NCI-H2107 treated with DMSO at 0.1 percent for 48 hours (cell line): ENCODE results near the gene MYL3.
"Not testable (repeated sequence)": the region's sequence is repeated elsewhere in the genome, so short reads cannot be mapped to it uniquely, and the experiment has no call there.

Experiments
- DNase-seq: peaks from one replicate; lab custom pipeline; 2025; ENCODE audit not compliant: unreplicated experiment; lab: John Stamatoyannopoulos, UW

The MYL3 gene

DNA sequence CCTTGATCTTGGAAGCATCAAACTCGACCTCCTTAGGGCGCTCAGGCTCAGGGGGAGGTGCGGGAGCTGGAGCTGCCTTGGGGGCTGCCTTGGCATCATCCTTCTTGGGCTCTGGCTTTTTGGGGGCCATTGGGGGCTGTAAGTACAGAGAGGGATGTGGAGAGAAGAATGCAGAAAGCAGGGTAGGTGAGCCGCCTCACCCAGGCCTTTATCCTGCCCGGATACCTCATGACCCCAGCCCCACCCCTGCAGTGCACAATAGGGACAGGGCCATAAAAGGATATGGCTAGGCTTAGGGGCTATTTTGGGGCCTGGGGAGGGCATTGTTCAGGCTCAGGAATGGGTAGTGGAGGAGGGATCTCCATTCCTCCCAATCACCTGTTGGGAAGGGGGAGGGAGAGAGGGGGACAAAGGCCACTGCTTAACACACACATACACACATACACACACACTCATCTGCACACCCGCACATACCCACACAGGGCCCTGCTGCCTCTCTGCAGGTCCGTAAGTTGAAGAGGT is at the start of gene MYL3:
MYL3 (minus strand) TSS at position 184 of the 522 bp plus-strand sequence; CDS start at position 130, 54 bp downstream.
- no peak for DNase-seq

DNA sequence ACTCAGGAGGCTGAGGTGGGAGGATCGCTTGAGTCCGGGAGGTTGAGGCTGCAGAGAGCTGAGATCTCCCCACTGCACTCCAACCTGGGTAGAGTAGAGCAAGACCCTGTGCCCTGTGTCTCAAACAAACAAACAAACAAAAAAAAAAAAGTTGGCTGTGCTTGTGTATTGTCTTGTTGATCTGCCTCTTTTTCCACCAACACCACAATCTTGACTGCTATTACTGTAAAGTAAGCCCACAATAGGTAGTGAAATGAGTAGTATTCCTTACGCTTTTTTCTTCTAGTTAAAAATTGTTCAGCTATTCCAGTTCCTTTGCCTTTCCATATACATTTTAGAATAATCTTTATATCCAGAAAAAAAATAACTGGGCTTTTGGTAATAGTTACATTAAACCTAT is 49.7 kb upstream of the MYL3 start:
- no peak for DNase-seq

DNA sequence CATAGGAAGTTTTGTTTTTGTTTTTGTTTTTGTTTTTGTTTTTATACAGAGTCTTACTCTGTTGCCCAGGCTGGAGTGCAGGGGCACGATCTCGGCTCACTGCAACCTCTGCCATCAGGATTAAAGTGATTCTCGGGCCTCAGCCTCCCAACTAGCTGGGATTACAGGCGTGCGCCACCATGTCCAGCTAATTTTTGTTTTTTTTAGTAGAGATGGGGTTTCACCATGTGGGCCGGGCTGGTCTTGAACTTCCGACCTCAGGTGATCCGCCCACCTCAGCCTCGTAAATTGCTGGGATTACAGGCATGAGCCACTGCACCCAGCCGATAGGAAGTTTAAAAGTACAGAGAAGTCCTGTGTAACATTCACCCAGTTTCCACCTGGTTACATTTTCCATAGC is 47.7 kb upstream of the MYL3 start:
- DNase-seq: not testable (repeated sequence)

DNA sequence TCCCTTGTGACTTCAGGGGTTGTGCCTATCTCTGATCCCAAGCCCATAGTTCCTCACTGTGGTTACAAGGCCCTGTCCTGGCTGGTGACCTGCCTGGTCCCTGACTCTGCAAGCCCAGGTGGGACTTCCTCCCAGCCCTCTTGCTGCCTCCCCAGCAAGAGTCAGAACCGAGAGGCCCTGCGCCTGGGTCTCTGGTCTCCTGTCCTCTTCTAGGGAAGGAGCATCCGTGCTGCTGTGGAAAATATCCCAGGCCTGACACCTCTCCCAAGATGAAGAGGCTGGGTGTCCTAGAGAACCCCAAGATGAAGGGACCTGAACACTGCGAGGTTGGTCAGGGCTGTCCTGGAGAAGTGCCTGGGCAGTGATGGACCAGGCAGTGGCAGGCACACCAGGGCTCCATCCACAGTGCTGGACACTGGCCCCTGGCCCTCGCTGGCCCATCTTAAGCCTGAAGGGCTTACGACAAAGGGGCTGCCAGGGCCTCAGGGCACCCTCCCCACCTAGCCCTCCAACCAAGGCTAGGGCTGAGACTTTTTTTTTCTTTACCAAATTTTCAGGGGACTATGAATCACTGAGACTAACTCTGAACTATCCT is 47.0 kb upstream of the MYL3 start:
- no peak for DNase-seq

DNA sequence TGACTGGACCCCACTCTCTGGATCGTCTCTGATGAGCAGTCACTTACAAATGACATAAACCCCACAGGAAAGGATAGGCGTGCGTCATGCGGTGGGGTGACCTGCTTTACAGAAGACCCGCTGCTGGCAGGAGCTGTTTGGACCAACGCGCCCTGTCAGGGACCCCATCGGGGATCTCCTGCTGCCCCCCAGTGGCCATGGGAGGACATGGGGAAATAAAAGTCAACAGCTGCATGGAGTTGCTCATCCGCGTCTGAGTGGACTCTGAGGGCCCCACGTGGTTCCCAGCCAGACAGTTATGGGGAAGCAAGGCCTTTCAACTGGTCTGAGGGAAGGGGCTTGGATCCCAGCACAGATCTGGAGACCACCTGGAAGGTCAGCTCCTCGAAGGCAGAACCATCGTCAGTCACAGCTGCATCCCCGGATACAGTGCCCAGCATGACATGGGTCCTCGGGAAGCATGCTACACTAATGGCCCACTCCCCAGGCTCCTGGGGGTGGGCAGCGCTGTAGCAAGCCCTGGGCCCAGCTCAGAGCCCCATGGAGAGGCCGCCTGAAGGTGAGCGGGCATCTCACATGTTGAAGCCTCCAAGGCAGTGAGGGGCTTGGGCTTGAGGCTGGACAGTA is 46.4 kb upstream of the MYL3 start:
- DNase-seq: peak; percentile 63

DNA sequence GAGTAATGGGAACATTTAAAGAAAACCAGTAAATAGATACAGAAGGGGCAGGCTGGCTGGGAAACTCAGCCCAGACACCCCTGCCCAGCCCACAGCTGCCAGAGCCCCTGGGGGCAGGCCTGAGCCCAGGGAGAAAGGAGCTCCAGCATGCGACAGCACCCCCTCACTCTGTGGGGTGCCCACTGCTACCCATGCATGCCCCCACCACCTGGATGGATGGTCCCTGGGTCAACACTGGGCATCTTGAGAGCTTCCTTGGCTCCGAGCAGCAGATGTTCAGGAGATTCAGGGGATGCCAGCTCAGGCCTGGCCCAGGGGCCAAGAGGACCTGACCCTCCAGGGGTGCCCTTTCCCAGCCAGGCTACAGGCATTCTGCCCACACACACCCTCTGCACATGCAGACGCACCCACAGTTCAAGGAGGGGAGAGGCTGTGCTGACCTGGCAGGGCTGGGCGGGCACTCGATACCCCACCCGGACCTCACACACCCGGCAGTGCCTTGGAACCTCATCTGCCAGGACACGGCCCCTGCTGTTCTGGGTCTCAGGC is 45.8 kb upstream of the MYL3 start:
- no peak for DNase-seq

DNA sequence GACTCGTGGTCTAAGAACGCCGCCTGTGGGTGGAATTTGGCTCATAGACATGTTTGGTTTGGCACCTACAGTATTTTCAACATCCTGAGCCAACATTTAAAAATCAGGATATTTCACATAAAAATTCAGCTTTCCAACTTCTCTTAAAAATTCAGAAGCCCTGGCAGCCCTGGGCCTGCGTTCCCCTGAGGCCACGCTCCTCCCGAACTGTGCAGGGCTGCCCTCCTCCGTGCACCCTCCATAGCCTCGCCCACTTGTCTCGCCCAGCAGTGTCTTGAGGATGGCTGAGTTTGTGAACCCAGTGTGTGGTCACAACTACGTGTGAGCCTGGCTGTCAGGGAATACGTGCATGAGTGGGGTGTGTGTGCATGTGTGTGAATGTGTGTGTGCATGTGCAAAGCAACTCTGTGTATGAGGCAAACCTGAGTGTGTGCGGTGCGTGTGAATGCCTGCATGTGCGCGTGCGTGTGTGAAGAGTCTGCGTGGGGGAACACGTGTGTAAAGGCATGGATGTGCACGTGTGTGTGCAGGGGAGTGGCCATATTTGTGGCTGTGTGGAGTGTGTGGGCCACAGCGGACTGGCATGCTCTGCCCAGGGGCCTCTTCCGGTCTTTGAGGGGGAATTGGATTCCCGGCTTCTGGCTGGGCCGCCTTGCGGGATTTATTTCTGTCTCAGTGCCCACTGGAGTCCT is 45.2 kb upstream of the MYL3 start:
- DNase-seq: no peak

DNA sequence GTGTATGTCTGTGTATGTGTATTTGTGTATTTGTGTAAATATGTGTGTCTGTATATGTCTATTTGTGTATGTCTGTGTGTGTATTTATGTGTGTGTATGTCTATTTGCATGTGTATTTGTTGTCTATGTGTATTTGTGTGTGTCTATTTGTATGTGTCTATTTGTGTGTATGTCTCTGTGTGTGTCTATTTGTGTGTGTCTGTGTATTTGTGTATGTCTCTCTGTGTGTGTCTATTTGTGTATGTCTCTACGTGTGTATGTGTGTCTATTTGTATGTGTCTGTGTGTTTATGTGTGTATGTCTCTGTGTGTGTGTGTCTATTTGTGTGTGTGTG is 44.7 kb upstream of the MYL3 start:
- DNase-seq: no peak

DNA sequence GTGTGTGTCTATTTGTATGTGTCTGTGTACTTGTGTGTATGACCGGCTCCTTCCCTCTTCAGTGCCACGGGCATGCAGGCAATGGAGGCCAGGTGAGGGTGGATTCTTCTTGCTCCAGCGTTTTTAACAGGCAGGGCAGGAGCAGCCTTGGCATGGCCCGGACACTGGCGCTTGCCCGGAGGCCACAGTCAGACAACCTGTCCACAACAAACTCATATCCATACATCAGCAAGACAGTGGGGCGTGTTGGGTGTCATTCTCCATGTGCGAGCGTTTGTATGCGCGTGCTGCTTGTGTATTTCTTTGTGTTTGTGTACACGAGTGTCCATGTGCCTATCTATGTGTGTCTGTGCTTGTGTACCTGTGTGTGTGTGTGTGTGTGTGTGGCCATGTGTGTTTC is 44.0 kb upstream of the MYL3 start:
- DNase-seq: no peak

DNA sequence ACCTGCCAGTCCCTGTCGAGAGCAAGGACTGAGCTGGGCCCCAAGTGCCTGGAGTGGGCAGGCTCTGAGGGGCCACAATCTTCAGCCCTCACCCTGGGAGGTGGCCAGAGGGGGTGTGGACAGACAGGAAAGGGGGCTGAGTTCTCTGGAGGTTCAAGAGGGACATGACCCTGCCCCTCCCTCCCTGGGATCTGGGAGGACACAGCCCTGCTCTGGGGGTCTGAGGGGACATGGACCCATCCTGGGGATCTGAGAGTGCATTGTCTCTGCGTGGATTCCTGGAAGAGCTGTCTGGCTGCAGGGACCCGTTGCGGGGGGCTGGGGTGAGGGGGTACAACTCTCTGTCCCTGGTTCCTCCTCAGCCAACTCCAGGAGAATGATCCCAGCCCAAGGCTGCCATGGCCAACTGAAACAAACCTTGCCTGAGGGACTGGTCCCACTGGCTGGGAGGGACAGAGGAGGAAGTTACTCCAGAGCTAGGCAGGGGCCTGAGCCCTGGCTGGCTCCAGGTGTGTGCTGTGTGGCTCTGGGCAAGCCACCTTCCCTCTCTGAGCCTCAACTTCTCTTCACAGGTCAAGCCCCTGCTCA is 43.3 kb upstream of the MYL3 start:
- DNase-seq: no peak

DNA sequence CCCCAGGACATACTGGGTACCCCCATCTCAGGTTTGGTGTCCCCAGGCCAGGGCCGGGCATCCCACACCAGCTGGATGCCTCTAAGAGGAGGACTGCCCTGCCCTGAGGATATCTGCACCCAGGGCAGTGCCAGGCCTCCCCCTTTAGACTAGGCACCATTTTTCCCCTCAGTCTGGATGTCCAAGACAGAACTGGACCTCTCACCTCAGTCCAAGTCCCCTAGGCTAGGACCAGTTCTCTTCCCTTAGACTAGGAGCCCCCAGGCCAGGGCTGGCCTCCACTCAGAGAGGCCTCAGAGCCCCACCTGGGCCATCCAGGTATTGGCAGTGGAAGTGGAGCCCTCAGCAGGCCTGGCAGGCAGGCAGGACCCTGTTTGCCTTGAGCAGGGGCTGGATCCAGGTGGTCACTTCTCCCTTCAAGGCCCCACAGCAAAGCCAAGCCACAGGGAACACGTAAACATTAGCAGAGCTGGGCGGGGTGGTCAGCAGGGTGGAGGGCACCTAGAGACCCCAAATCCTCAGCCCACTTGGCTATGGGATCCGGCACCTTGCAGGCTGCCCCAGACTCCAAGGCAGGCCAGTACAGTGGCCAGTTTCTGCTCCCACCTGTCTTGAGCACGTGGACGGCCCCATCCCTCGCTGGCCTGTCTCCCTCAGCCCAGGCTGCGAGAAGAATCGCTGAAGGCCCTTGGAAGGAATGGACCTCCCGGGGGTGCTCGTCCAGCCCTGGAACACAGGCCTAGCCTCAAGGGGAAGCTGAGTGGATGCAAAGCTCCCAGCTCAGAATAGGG is 42.6 kb upstream of the MYL3 start:
- DNase-seq: no peak

DNA sequence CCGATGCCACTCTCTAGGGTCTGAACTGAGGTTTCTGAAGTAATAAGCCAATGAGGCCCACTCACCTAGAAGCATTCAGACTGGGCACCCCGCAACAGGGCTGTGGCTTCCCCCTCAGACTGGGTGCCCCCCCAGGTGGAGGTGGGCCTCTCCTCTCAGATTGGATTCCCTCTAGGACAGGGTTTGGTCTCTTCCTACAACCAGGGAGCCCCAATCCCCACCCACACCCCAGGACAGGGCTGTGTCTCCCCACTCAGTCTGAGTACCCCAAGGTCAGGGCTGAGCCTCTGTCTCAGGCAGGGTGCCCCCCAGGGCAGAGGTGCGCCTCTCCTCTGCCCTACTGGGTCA is 41.9 kb upstream of the MYL3 start:
- no peak for DNase-seq

DNA sequence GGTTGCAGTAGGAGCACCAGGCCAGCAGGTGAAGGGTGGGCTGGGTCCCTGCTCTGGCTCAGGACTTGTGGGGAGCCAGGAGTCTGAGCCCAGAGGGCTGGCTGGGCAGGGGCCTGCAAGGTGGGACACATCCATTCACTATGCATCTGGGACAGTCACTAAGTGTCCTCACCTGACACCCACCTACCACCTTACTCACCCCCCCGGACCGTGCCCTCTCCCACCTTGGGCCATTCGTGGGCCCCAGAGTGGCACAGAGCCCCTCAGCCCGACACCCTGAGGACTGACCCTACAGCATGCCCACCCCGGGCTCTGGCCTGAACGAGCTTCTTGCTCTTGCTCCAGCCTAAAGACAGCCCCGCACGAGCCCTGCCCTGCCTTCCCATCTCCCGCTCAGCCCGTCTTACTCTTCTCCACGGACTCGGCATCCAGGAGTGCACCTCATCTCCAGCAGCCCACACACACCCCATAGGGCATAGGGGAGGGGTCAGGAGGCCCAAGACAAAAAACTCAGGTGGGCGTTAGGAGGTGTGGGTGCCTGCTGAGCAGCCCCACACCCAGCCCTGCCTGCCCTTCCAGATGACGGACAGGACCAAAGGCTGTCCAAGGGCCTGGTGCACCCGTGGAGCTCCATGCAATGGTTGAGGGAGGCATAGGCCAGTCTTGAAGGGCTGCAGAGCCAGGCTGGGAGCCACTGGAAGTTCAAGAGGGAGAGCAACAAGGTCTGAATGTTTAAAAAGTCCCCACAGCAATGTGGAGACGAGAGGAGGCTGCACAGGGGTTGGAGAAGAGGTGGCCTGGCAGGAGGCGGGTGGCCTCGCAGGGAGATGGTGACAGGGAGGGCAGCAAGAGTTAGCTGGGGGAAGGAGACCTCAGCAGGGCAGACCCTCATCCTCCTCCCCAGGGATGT is 41.3 kb upstream of the MYL3 start:
- DNase-seq: no peak

DNA sequence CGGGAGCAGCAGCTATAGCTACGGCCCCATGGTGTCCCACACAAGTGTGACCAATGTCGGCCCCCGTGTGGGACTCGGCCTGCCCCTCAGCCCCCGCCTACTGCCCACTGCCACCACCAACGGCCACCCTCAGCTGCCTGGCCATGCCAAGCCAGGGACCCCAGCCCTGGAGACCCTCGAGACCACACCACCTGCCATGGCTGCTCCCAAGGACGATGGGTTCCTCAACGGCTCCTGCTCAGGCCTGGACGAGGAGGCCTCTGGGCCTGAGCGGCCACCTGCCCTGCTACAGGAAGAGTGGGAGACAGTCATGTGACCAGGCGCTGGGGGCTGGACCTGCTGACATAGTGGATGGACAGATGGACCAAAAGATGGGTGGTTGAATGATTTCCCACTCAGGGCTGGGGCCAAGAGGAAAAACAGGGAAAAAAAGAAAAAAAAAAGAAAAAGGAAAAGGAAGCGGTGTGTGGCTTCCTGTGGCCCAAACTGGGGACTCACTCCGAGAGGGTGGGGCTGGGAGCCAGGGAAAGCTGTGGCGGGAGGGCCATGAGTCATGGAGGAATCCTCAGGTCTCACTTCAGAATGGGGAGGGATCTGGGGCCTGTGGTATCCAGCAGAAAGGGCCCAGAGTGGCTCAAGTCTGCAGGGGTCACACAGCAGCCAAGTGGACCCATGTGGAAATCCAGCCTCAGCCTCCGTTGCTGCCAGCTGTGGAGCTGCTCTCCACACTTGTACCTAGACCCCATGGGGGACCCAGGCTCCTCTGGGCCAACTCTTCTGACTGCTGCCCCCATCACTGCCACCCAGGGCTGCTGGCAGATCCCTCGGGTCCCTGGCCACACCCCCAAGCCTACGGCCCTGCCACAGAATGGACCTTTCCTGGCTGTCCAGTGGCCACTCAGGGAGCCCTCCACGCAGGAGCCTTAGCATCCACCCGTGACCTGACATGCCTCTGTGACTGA is 40.4 kb upstream of the MYL3 start:
- no peak for DNase-seq

DNA sequence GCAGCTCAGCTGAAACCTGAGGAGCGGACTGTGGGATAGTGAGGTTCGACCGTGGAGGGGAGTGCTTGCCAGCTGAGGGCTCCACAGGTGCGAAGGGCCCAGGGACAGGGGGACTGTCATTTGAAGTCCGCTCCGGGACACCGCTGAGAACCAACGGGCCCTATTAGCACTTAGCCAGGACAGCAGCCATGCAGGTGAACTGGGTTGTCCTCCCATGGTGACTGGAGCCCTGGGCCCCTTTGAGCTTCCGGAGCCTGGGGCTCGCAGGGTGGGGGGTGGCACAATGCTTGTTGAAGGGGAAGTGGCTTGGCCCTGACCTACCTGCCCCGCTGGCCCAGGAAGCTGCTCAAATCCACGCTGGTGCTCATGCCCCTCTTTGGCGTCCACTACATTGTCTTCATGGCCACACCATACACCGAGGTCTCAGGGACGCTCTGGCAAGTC is 39.0 kb upstream of the MYL3 start:
- no peak for DNase-seq

DNA sequence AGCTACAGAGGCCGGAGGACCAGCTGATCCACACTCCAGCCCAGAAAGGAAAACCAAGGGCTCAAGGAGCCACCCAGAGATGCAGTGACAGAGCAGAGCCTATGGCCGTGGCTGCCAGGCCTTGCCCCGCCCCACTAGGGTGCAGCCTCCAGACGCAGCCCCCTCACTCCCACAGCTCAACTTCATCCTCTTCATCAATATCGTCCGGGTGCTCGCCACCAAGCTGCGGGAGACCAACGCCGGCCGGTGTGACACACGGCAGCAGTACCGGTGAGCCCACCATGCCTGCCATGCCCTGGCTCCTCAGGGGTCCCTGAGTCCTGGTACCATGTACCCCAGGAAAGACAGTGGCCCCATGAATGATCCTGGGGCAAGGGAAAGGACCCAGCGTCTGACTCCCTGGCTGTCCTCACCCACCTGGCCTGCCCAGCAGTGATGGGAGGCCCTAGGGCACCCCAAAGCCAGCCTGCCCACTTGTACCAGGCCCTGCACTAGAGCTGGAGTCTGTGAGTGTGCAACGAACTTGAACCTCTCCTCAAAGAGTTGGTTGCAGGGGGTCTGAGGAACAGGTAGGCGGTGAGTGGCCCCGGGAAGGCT is 38.4 kb upstream of the MYL3 start:
- DNase-seq: no peak

DNA sequence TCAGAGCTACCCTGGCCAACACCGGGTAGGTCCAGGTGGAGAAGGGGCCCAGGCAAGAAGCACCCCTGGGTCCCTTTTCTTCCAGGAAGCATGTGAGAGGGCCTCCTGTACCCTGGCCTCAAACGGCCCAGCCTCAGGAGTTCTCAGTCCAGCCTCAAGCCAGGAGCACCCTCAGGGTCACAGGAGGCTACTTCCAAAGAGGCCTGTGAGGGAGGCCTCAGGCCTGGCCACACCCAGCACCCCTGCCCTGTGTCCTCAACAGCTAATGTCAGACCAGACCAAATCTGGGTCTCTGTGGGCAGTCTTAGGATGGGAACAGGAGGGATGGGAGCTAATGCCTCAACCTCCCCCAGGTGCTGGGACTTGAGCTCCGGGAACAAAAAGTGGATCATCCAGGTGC is 37.8 kb upstream of the MYL3 start:
- no peak for DNase-seq

DNA sequence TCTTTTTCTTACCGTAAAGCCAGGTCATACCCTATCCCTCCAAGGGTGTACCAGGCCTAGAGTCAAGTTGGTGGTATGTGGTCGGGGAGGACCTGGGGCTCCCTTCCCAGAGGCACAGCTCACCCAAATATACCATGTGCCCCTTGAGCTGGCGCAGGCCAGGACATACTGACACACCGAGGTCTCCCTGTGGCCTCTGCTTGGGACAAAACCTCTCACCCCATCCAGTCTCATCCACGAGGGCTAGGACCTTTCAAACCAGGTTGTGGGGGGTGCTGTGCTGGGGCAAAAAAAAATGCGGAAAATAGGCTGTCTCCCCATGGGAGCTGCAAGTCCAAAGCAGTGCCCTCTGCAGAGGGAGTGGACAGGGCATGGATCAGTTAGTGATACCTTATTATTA is 37.1 kb upstream of the MYL3 start:
- DNase-seq: no peak

DNA sequence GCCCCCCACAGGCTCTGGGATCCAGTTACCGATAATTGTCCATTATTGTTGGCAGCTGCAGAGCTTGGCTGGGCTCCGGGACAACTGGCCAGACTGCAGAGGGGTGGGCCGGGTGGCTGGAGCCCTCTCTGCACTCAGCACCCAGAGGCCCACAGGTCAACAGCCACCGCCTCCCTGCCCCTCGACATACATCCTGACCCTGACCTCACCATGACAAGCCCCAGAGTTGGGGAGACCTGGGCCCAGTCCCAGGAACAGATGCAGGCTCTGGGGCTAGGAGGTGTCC is 36.7 kb upstream of the MYL3 start:
- peak; percentile 6 for DNase-seq
